Body of pancreas (tissue), 4 donors: ENCODE measurements around the gene FA2H.

Experiments used
- CTCF ChIP-seq, 7 experiments: fragments of 450-650 bp in 4 of 7; fragments of 200-600 bp in 3 of 7; sonication (generic) in 3 of 7; IDR thresholded peaks; one replicate each; pipeline ENCODE4 v1.5.1; 2016 to 2019; ENCODE audit warnings: antibody characterized with exemption in 7 of 7
- POLR2A ChIP-seq, 3 donors: fragments of 450-650 bp; IDR thresholded peaks; one replicate each; pipeline ENCODE4 v1.6.1; 2016; ENCODE audit warnings: antibody characterized with exemption in 3 of 3, mild to moderate bottlenecking in 2 of 3

- TF ChIP-seq CTCF (IDR thresholded peaks at IDR 0.05) (no peak), POLR2A (IDR thresholded peaks at IDR 0.05) (no peak)
Measured at GRCh38 chr16:74673876-74674275, 100.7 kb downstream of the FA2H start.
